ENCODE results near the gene RHBDF2.

The RHBDF2 gene

DNA sequence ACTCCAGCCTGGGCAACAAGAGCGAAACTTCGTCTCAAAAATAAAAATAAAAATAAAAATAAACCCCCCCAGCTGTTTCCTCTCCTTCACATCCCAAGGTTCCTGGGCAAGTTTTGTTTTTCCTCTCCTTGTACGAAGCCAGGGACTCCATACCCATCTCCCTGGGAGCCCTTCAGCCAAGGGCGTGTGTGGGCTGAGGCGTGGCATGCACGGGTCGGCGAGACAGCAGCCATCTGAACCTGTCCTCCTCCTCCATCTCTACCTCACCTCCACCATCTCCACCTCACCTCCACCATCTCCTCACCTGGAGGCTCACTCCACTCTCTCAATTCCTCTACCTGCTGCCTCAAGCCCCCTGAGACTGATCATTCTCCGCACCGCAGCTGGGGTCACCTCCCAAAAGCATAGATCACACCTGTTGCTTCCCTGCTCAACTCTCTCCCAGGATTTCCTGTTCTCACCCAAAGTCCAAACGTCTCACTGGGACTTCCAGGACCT lies 16.9 kb downstream of the RHBDF2 start:
- in situ Hi-C loops (cut with HindIII; ENCODE audit: low sequenced_read_pairs), result no loop called here

GRCh38 chr17:76481071-76481655 lies 20.1 kb downstream of the RHBDF2 start:
- in situ Hi-C loops (cut with HindIII; ENCODE audit: low sequenced_read_pairs), result no loop called here

DNA sequence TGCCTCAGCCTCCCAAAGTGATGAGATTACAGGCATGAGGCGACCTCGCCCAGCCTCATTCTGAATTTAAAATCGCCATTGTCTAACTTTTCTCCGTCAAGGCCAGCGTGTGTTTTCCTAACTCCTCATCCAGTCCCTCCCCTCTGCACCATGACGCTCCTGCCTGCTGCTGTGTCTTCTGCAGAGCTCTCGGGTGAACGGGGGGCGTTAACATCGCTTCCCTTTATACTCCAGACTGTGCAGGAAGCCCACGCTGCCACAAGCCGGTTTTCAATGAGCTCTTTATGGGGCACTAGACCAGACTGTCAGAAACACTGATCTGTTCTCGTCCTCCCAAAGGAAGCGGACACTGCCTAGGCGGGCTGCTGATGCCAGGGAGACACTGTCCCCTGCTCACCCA lies 20.6 kb downstream of the RHBDF2 start:
- in situ Hi-C loops (cut with HindIII; ENCODE audit: low sequenced_read_pairs), result no loop called here

DNA sequence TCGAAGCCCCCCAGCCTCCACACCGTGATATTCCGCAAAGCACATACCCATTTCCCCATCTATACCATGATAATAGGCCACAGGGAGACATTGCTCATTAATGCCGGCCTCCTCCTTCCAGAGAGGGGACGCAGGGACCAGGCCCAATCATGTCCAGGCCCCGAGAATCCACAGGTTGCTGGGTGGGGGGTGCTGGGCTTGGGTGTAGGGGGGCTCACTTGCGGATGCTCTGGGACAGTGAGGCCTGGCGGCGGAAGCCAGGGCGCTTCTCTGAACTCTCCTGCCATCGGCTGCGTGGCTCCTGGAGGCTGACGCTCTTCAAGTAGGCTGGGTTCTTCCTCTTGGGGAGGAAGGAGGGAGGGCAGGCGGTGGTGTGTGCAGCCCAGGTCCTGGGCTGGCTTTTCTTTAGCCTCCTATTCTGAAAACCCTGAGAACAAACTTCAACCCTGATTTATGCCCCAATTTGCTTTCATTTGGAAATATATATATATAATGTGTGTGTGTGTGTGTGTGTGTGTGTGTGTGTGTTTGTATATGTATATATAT lies 21.6 kb downstream of the RHBDF2 start:
- in situ Hi-C loops (cut with HindIII; ENCODE audit: low sequenced_read_pairs), result no loop called here

- in situ Hi-C loops (cut with HindIII; ENCODE audit: low sequenced_read_pairs), result no loop called here
Measured at GRCh38 chr17:76478730-76479514, 22.3 kb downstream of the RHBDF2 start.

DNA sequence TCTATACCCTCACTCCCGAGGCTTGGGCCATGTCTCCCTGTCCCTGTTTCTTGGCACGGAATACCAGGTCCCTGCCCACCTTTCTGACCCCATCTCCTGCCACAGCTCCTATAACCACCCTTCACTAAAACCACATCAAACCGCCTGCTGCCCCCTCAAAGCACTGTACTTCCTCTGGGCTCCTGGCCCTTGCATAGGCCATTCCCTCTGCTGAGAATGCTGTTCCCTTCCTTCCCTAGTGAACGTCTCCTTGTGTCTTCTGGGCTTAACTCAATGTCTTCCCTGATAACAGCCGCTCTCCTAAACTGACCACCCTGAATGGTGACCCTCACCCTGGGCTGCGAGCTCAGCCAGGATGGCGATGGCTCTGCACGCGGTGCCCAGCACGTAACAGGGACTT lies 23.1 kb downstream of the RHBDF2 start:
- in situ Hi-C loops (cut with HindIII; ENCODE audit: low sequenced_read_pairs), result no loop called here

DNA sequence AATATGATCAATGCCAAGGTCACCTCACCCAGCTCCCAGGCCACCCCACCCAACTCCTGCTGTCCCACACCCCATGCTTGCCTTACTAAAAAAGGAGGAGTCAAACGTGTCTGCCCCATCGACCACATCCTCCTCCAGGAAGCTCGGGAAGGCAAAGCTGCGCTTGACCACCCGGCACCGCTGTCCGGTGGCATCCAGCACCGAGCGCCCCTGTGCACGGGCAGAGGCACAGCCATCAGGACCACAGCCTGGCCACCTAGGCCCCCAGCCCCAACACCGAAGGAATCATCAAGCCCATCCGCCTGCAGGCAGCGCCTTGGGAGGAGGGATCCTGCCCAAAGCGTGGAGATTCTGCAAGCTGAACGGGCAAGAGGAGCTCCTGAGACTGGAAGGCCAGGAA lies 23.6 kb downstream of the RHBDF2 start:
- in situ Hi-C loops (cut with HindIII; ENCODE audit: low sequenced_read_pairs), result no loop called here

- in situ Hi-C loops (cut with HindIII; ENCODE audit: low sequenced_read_pairs), result no loop called here
Measured at GRCh38 chr17:76476736-76477135, 24.5 kb downstream of the RHBDF2 start.

DNA sequence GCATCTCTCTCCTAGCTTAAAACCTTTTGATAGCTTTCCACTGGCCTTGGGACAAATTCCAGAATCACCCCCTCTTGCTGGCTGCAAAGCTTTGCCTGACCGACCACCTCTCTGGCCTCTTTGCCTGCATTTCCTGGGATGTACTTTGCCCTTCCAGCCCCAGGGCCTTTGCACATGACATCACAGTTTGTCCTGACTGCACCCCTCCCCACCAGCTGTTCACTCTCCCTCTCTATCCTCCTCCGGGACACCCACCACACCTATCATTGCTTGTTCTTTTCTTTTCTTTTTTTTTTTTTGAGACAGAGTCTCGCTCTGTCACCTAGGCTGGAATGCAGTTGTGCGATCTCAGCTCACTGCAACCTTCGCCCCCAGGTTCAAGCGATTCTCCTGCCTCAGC lies 25.9 kb downstream of the RHBDF2 start:
- in situ Hi-C loops (cut with HindIII; ENCODE audit: low sequenced_read_pairs), result no loop called here

DNA sequence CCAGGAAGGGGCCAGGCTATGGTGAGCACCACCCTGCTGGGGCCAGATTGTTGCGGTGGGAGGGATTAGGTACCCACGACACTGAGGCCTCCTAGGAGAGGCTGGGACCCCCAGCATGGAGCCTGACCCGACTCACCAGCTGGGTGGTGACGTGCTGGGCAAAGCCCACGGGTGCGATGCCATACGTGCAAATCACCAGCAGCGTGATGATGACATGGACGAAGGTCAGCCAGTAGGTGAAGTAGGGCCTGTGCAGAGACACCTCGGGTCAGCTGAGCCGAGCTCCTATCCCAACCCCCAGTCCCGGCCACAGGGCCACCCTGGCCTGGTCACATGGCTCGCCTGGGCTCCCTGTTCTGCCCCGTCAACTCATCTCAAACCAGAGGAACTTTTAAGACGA lies 26.3 kb downstream of the RHBDF2 start:
- in situ Hi-C loops (cut with HindIII; ENCODE audit: low sequenced_read_pairs), result no loop called here

DNA sequence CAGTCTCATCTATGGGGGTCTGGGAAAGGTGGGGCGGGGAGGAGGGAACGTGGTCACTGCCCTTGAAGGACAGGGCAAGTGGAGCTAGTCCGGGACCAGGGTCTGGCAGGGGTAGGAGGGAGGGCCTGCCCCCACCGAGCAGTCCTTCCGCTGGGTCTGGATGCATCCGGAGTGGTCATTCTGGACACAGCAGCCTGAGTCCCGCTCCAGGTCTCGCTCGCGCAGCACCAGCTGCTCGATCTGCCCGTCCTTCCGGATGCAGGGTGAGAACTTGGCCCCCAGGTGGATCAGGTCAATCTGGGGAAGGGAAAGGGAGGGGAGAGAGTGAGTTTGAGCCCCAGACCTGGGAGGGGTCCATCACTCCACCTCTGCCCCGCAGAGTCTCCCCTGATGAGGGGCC lies 27.0 kb downstream of the RHBDF2 start:
- in situ Hi-C loops (cut with HindIII; ENCODE audit: low sequenced_read_pairs), result no loop called here

DNA sequence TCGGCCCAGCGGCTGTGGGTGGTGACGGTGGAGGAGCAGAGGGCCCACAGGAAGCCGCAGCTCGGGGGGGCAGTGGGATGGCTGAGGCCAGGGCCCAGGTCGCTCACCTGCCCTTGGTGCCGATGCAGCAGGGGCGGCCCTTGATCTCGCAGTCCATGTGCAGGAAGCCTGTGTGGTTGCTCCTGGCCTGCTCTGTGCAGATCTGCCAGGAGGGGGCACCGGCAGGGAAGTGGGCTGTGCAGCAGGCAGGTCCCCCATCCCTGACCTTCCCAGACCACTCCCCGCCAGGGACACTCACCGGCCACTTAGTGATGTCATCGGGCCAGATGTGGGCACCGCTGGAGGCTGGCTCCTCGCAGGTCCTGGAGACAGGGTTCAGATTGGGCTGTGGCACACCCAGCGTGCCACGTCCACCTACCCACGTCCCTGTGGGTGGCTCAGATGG lies 27.7 kb downstream of the RHBDF2 start:
- in situ Hi-C loops (cut with HindIII; ENCODE audit: low sequenced_read_pairs), result no loop called here

GRCh38 chr17:76472726-76473125 lies 28.5 kb downstream of the RHBDF2 start:
- in situ Hi-C loops (cut with HindIII; ENCODE audit: low sequenced_read_pairs), result no loop called here

- in situ Hi-C loops (cut with HindIII; ENCODE audit: low sequenced_read_pairs), result no loop called here
Measured at GRCh38 chr17:76472258-76472645, 29.0 kb downstream of the RHBDF2 start.

DNA sequence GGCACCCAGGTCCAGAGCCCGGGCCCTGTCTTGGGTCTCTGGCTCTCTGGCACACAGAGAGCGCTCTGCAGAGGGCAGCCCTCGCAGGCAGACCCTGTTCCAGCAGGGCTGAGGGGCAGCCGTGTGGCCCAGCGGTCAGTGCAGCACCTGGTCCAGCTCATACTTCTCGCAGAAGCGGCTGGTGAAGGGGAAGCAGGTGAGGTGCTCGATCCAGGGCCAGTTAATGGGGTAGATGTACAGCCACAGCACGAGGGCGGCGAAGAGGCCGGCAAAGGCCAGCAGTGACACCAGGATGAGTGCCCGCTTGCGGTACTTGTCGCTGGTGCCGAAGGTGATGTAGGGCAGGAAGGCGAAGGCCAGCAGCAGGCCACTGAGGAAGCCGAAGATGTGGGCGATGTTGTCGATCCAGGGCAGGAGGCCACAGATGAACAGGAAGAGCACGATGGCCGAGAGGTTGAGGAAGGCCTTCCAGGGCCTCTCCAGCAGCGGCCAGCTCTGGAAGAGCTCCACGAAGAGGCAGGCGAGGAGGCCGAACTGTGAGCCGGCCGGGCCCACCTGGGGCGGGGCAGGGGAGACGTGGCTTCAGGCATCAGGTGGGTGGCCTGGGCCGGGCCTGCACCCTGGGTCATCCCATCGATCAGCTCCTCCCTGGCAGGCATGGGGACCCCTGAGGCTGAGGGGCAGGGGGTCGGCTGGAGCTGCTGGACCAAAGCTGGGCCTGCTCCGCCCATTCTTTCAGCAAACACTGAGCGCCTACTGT lies 29.5 kb downstream of the RHBDF2 start:
- in situ Hi-C loops (cut with HindIII; ENCODE audit: low sequenced_read_pairs), result no loop called here

- in situ Hi-C loops (cut with HindIII; ENCODE audit: low sequenced_read_pairs), result no loop called here
Measured at GRCh38 chr17:76469991-76470739, 31.1 kb downstream of the RHBDF2 start.

- in situ Hi-C loops (cut with HindIII; ENCODE audit: low sequenced_read_pairs), result no loop called here
Measured at GRCh38 chr17:76469076-76469990, 31.9 kb downstream of the RHBDF2 start.

- in situ Hi-C loops (cut with HindIII; ENCODE audit: low sequenced_read_pairs), result no loop called here
Measured at GRCh38 chr17:76468634-76469010, 32.6 kb downstream of the RHBDF2 start.

DNA sequence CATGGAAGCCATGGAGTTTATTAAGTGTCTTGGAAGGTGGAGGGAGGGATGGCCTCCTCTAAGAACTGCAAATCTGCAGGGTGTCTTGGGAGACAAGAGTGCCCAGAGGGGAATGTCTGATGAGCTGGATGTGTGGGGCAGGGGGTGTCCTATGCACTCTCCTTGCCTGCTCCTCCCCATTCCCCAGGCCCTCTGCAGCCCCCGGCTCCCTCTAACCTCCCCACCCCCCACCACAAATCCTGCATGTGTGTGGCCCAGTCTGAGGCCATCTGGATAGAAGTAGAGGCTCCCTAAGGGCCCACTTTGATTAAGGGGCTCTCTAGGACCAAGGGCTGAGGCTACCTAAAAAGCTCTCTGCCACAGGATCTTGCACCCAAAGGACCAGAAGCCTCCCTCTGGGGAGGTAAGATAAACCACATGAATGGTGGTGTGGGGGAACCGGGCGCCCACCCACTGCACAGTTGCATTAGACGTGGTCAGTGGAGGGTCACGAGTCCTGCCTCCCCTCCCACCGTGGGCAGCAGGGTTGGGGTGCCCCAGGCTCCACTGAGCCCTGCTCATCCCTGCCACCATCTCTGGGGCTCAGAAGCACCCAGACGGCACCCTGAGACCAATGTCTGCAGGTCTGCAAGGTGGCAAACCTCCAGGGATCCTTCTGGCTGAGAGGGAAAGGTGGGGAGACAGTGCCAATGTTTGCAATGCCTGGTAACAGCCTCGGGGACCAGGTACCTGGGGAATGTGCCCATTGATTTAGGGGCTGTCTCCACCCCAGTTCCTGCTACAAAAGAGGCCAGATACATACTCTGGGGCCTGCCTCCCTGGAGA lies 33.2 kb downstream of the RHBDF2 start:
- in situ Hi-C loops (cut with HindIII; ENCODE audit: low sequenced_read_pairs), result no loop called here

Data from endothelial cell of hepatic sinusoid (primary cell).